HG03378 (cell line): ENCODE data around the gene PRKN.

Experiments
- ATAC-seq: cut with Tn5 transposase; IDR thresholded peaks from one replicate; pipeline ENCODE4 v1.9.1; 2021; ENCODE audit warnings: mild to moderate bottlenecking, moderate library complexity; ENCODE audit not compliant: unreplicated experiment

The PRKN gene

GRCh38 chr6:162017536-162017935 is 710.0 kb downstream of the PRKN start:
- ATAC-seq: no peak

- ATAC-seq: no peak
Observed at GRCh38 chr6:162014069-162014811, 713.3 kb downstream of the PRKN start.

GRCh38 chr6:162005372-162005771 is 722.2 kb downstream of the PRKN start:
- no peak for ATAC-seq

DNA sequence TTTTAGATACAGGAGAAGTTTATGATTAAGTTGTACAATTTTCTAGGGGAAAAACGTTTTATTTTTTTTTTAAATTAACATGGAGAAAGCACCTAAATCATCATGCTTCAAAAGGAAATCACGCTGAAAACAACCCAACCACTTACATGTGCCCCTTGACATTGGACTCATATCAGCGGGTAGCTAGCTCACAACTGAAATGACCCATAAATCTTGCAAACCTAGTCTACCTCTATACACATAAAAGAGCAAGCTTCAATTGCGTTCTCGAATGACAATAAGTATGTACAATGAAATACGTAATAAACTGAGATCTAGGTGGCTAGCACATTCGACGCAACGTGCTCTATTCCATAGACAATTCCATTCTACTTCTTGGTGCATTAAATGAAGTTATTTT is 730.8 kb downstream of the PRKN start:
- ATAC-seq: no peak

DNA sequence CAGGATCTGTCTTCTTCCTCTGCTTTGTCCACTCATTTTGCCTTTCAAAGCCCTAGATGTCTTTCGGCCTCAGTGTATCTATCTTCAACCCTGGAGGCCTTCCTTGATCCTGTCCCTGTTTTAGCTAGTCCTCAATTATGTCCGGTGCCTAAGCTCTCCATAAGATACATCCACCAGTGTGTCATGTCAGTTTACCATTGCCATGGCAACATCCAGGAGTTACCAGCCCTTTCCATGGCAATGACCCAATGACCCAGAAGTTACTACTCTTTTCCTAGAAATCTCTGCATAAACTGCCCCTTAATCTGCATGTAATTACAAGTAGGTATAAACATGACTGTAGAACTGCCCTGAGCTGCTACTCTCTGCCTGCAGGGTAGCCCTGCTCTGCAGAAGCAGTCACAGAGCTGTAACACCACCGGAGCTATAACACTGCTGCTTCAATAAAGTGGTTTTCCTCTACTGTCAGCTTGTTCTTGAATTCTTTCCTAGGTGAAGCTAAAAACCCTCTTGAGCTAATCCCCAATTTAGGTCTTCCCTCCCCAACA is 741.6 kb downstream of the PRKN start:
- ATAC-seq: no peak

- no peak for ATAC-seq
Observed at GRCh38 chr6:161984713-161985112, 742.9 kb downstream of the PRKN start.

GRCh38 chr6:161976553-161976952 is 751.0 kb downstream of the PRKN start:
- no peak for ATAC-seq

DNA sequence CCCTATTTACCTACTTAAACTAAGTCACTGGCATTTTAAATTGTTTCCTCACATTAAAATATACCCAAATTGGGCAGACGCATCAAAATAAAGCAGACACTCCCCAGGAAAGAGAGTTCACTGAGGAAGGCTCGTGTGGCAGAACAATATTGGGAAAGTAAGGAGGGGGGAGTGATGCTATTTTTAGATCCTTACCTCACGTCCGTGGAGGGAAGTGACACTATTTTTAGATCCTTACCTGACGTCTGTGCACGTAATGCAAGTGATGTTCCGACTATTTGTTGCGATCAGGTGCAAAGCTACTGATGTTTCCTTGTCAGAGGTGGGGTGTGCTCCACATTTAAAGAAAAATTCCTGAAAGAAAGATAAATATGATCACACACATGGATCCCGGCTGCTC is 754.5 kb downstream of the PRKN start:
- ATAC-seq: no peak

DNA sequence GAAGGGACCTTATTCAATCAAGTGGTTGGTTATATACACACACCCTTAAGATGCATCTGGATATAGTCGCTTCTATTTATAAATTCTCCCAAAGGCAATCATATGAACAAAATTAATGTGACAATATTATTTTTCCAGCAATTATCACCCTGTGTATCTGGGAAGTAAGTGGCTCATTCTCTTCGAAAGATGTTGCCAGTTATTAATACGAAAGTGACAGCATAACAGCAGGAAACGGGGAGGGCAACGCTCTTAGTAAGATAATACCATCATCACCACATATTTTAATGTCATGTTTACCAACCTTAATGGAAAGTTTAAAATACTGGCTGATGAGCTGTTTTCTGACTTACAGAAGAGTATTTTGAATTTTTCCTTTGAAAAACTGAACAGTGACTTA is 756.5 kb downstream of the PRKN start:
- ATAC-seq: no peak

- no peak for ATAC-seq
Observed at GRCh38 chr6:161963634-161964234, 763.8 kb downstream of the PRKN start.

GRCh38 chr6:161963181-161963580 is 764.4 kb downstream of the PRKN start:
- ATAC-seq: no peak

- no peak for ATAC-seq
Observed at GRCh38 chr6:161961796-161962195, 765.8 kb downstream of the PRKN start.

GRCh38 chr6:161961046-161961445 is 766.5 kb downstream of the PRKN start:
- ATAC-seq: no peak

DNA sequence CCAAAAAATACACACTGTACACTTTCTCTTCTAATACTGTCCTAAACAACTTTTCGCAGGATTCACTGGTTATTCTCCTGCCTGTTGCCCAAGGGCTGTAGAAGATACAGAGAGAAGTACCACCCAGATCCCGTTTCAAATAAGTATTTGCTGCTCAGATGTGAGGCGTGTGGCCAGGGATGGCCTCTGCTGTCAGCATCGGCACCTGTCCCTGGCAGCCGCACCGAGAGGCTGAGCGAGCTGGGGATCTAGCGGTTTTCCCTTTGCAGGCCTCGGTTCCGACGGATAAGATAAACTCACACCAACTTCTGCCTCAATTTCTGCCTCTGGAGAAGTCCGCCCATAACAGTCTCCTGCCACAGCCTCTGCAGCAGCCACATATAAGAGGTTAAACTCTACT is 768.5 kb downstream of the PRKN start:
- no peak for ATAC-seq

GRCh38 chr6:161956082-161956481 is 771.5 kb downstream of the PRKN start:
- ATAC-seq: no peak

DNA sequence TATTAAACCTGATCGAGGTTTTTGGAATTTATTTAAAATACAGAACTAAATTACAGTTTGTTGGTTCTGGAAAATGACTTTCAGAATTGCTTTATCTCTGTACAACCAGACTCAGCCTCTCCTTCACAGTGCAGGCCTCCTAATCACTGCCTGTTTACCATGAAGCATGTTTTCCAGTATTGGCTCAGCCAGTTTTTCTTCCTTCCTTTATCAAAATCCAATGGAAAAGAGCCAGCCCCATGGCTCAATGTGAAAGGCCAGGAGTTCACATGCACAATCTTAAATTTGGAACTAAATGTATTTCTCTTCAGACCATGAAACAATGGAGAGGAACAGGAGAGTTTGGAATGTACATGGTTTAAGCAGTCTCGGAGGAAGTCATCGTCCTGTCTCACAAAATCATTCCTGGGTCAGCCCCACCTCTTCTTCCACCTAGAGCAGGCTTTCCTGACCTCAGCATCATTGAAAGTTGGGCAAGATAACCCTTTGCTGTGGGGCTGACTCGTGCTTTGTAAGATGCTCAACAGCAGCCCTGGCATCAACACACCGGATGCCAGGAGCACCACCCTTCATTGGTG is 772.8 kb downstream of the PRKN start:
- ATAC-seq: no peak

DNA sequence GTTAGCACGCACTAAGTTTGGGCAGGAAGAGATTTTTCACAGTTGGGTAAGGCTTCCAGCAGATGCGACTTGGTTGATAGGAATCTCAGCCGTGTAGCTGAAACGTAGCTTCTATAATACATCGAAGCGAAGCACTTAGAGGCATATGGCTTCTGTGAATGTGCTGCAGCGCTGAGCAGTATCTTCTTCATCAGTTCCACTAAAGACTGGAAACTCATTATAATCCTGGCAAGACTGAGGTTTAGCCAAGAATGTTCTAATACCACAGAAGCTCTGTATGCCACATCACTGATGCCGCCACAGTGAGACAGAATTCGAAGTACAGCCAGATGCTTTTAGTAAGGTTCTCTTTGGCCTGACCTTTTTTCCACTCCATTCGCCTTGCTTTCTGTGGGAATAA is 773.5 kb downstream of the PRKN start:
- ATAC-seq: no peak

DNA sequence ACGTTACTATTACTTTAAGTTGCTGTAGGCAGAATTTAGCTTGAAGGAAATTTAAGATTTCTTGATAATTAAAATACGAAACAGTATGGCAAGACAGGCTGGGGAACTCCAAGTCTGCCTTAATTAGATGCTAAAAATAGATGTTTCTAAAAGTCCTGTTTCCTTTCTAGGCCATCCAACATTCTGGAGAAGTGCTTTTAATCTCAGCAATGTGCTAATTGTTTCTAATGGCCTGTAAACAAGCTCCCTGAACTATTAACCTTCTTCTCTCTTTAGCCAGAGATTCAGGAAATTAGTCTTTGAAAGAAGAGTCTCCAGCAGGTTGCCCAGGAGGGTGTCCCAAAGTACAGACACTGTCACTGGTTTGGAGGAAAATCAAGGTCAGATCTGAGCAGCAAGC is 776.4 kb downstream of the PRKN start:
- no peak for ATAC-seq

GRCh38 chr6:161949531-161949930 is 778.0 kb downstream of the PRKN start:
- no peak for ATAC-seq

DNA sequence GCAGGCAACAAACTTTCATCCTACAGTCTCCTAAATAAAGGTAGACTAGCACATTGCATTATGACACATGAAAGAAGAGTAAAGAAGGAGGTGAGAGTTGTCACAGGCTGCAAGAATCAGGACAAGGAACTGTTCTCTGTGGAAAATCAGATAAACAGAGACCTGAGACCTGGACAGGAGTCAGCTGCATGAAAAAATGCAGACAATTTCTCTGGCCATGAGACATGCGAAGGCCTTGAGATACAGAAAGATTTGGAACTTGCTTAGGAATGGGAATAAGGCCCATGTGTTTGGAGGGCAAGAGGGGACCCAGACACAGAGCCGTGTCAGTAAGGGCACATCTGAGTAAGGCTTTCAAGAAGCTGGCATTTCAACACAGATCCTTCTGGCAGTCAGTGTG is 779.1 kb downstream of the PRKN start:
- ATAC-seq: no peak

GRCh38 chr6:161947371-161947770 is 780.2 kb downstream of the PRKN start:
- ATAC-seq: no peak

DNA sequence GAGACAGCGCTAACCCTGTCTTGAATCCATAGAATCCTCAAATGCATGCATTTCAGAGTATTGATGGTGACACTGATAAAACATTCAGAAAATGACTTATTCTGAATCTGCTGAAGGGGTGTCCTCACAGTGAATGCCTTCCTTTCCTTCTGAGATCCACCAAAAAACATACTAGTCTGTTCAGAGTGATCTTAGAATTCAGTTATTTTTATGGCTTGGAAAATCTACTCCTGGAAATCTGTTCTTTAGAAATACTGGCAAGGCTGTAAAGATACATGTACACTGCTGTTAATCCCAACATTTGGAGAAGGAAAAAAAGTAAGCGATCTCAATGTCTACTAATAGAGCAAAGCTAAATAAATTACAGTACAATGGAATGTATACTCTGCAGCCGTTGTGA is 781.1 kb downstream of the PRKN start:
- ATAC-seq: no peak
